Measurements from ENCODE around the gene ZNF24.

Gene ZNF24

DNA sequence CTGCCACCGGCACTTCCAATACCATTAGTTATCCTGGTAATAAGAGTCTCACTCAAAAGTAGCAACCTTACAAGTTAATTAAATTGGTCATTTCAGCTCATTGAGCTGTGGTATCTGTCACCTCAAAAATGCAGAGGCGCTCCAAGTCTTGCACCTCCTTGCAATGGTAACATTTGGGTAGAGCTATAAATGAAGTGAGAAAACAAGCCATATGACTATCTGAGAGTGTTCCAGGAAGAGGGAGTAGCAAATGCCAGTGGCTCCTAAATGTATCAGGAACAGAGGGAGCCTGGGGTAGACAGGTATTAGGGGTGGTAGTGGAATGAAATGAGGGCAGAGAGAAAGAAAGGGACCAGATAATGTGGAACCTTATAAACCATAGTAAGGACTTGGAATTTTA is 48.2 kb downstream of the ZNF24 start:
- no peak for DNase-seq
- H3K4me1 ChIP-seq, result no peaks in the 10 kb centered on the region
- TF ChIP-seq, protein P1, sequence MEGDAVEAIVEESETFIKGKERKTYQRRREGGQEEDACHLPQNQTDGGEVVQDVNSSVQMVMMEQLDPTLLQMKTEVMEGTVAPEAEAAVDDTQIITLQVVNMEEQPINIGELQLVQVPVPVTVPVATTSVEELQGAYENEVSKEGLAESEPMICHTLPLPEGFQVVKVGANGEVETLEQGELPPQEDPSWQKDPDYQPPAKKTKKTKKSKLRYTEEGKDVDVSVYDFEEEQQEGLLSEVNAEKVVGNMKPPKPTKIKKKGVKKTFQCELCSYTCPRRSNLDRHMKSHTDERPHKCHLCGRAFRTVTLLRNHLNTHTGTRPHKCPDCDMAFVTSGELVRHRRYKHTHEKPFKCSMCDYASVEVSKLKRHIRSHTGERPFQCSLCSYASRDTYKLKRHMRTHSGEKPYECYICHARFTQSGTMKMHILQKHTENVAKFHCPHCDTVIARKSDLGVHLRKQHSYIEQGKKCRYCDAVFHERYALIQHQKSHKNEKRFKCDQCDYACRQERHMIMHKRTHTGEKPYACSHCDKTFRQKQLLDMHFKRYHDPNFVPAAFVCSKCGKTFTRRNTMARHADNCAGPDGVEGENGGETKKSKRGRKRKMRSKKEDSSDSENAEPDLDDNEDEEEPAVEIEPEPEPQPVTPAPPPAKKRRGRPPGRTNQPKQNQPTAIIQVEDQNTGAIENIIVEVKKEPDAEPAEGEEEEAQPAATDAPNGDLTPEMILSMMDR (IDR thresholded peaks at IDR 0.05; ENCODE audit: low read depth, low read length), result no peak
- H3K9me3 ChIP-seq, result no peaks in the 10 kb centered on the region
- no peaks in the 10 kb centered on the region for H3K27me3 ChIP-seq
- no peak overlapping the region for H3K4me3 ChIP-seq (ENCODE audit: low read depth, low read length)
- H3K36me3 ChIP-seq, result no peaks in the 10 kb centered on the region

- DNase-seq, result no peak
- no peaks in the 10 kb centered on the region for H3K36me3 ChIP-seq
- H3K9me3 ChIP-seq, result no peaks in the 10 kb centered on the region
- H3K4me1 ChIP-seq, result no peaks in the 10 kb centered on the region
- H3K27me3 ChIP-seq, result no peaks in the 10 kb centered on the region
- peak overlapping the region; percentile 76 for H3K4me3 ChIP-seq (ENCODE audit: low read depth, low read length)
- TF ChIP-seq, protein P1 (IDR thresholded peaks at IDR 0.05; ENCODE audit: low read depth, low read length), result no peak
Observed at GRCh38 chr18:35291166-35291565, 53.1 kb downstream of the ZNF24 start.

DNA sequence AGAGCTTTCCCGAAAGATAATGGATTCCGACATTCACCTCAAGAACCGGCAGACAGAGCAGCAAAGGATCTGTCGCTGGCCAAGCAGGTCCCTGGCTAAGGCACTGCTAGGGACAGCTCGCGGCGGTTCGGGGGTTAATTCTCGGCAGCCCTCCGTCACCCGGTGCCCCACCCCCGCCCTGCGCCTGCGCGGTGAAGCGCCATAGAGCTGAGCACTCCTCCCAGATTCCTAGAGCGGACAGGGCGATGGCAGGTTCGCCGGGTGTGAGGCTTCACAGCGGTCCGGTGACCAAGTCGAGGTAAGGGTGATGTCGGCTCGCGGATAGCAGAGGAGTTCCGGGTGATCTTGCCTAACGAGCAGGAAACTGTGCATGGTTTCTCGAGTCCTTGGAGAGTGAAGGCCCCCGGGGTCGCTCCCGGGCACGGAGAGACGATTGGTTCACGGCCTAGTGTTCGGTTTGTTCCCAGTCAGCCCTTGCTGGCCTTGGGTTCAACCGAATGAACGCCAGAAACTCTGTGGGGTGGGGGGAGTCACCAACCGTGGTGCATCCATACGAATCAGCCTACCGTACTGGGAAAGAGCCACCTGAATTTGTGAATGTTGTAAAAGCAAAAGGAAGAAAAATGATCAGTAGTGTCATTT is 54.0 kb downstream of the ZNF24 start, which contains the start of gene ZSCAN30:
Gene ZSCAN30 (minus strand): TSS at position 136 of the 642 bp plus-strand sequence. CDS start 25,877 bp downstream, outside the sequence.
- no peaks in the 10 kb centered on the region for H3K9me3 ChIP-seq
- H3K27me3 ChIP-seq, result no peaks in the 10 kb centered on the region
- peak within 1 kb of the TSS; percentile 76 for H3K4me3 ChIP-seq (ENCODE audit: low read depth, low read length)
- peak; percentile 88 for DNase-seq
- no peaks in the 10 kb centered on the region for H3K4me1 ChIP-seq
- no peaks in the 10 kb centered on the region for H3K36me3 ChIP-seq
- TF ChIP-seq, protein P1 (IDR thresholded peaks at IDR 0.05; ENCODE audit: low read depth, low read length), result no peak

GRCh38 chr18:35289727-35290093 is 54.5 kb downstream of the ZNF24 start:
- Histone ChIP-seq H3K36me3 (no peaks in the 10 kb centered on the region), H3K4me3 (ENCODE audit: low read depth, low read length) (peak overlapping the region; percentile 76), H3K4me1 (no peaks in the 10 kb centered on the region), H3K9me3 (no peaks in the 10 kb centered on the region), H3K27me3 (no peaks in the 10 kb centered on the region)
- TF ChIP-seq, protein P1 (IDR thresholded peaks at IDR 0.05; ENCODE audit: low read depth, low read length), result no peak
- DNase-seq, result no peak

GRCh38 chr18:35289293-35289692 is 54.9 kb downstream of the ZNF24 start:
- H3K27me3 ChIP-seq, result no peaks in the 10 kb centered on the region
- no peak for DNase-seq

DNA sequence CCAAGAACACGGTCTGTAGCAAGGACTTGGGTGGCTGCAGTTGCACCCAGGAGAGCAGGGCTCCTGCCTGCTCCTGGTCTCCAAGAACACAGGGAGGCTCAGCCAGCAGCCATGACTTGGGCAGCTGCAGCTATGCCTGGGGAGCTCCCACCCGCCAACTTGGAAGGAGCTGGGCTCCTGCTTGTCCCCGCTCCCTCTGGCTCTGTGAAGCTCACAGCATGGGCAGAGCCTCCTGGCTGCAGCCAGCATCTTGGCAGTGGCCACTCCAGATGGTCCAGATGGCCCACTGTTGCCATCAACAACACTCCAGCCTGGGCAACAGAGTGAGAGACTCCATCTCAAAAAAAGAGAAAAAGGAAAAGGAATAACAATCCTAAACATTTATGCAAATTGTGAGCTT is 59.4 kb downstream of the ZNF24 start:
- H3K4me1 ChIP-seq, result no peaks in the 10 kb centered on the region
- TF ChIP-seq, protein P1 (IDR thresholded peaks at IDR 0.05; ENCODE audit: low read depth, low read length), result no peak
- H3K4me3 ChIP-seq (ENCODE audit: low read depth, low read length), result no peak overlapping the region
- H3K27me3 ChIP-seq, result no peaks in the 10 kb centered on the region
- DNase-seq, result no peak
- H3K9me3 ChIP-seq, result no peaks in the 10 kb centered on the region
- H3K36me3 ChIP-seq, result no peaks in the 10 kb centered on the region

More at GRCh38 chr18:35289293-35289692, 54.9 kb downstream of the ZNF24 start:
- Histone ChIP-seq H3K9me3 (no peaks in the 10 kb centered on the region), H3K4me1 (no peaks in the 10 kb centered on the region), H3K36me3 (no peaks in the 10 kb centered on the region), H3K4me3 (ENCODE audit: low read depth, low read length) (peak overlapping the region; percentile 76)
- TF ChIP-seq, protein P1 (IDR thresholded peaks at IDR 0.05; ENCODE audit: low read depth, low read length), result no peak
